Transverse colon (tissue), 4 donors: ENCODE results near the gene ATL3. TPM values are rescaled to one million over a fixed set of nuclear protein-coding genes. Genes with fewer than 3 reads are reported as not detected.
"Not testable (repeated sequence)": the region's sequence is repeated elsewhere in the genome, so short reads cannot be mapped to it uniquely, and the experiment has no call there.

Source experiments
- DNase-seq: peaks from one replicate; pipeline ENCODE4 v3.0.0-alpha.2; 2019
- H3K27ac ChIP-seq, 4 donors: fragments of 200-600 bp; sonication (generic); 2 replicates each; pipeline ENCODE4 v1.5.1; 2016 to 2018; ENCODE audit warnings: inconsistent platforms in 4 of 4
- H3K27me3 ChIP-seq: fragments of 200-600 bp; sonication (generic); 2 replicates; pipeline ENCODE4 v1.5.1; 2017; ENCODE audit warnings: inconsistent platforms
- H3K36me3 ChIP-seq, 4 donors: fragments of 200-600 bp; sonication (generic); 2 replicates each; pipeline ENCODE4 v1.5.1; 2017 to 2019; ENCODE audit warnings: inconsistent platforms in 4 of 4
- H3K4me1 ChIP-seq, 4 donors: fragments of 200-600 bp; sonication (generic); 2 replicates each; pipeline ENCODE4 v1.5.1; 2017 to 2020; ENCODE audit warnings: inconsistent platforms in 4 of 4
- H3K4me3 ChIP-seq, 4 donors: fragments of 200-600 bp; sonication (generic); 1 replicate in 1 of 4; 2 replicates in 3 of 4; pipeline versions ENCODE4 v1.5.1 to v1.6.1; 2017 to 2019; ENCODE audit warnings: inconsistent platforms in 4 of 4
- H3K9me3 ChIP-seq, 2 donors: fragments of 200-600 bp; sonication (generic); 2 replicates each; pipeline ENCODE4 v1.5.1; 2017 to 2019; ENCODE audit warnings: inconsistent platforms in 2 of 2
- EP300 ChIP-seq: sonication (generic); formaldehyde crosslinking; IDR thresholded peaks from one replicate; pipeline ENCODE4 v1.6.1; 2017; ENCODE audit warnings: antibody characterized with exemption, low read depth
- POLR2A ChIP-seq: fragments of 450-650 bp; IDR thresholded peaks from one replicate; pipeline ENCODE4 v1.6.1; 2016; ENCODE audit warnings: antibody characterized with exemption, mild to moderate bottlenecking, moderate library complexity
- POLR2AphosphoS5 ChIP-seq, 3 donors: sonication (generic); formaldehyde crosslinking; IDR thresholded peaks; one replicate each; pipeline ENCODE4 v1.6.1; 2016; ENCODE audit warnings: antibody characterized with exemption in 3 of 3
- WGBS, 2 donors: methylation state at CpG; one replicate each; pipeline ENCODE4 v1.1.5; 2018; ENCODE audit warnings: low coverage in 1 of 2; 5-methylcytosine and 5-hydroxymethylcytosine counted together
- in situ Hi-C, 4 donors: fragments of 200-750 bp; cut with MboI; loops; one replicate each; pipeline versions ENCODE4 v1.15.0 to v1.15.1; 2017; ENCODE audit warnings: low sequenced_read_pairs in 3 of 4, low pct_ligation_motif_present in 1 of 4, low pct_unique_long_range_greater_than_20kb in 1 of 4
- intact Hi-C: fragments of 100-400 bp; cut with DNase I; formaldehyde crosslinking; loops from one replicate; pipeline ENCODE4 v1.15.1; 2023; ENCODE audit warnings: low total_unique reads
- total RNA-seq, 4 donors: library from RNA; depleted of rRNA; stranded (reverse); fragments of >200 nt; gene quantifications; one replicate each; pipeline ENCODE4 v1.1.0, GENCODE V29; 2016
- TF ChIP-seq, protein P1 (sequence below), 5 experiments: fragments of 200-600 bp in 3 of 5; fragments of 450-650 bp in 2 of 5; sonication (generic) in 3 of 5; IDR thresholded peaks; 1 replicate in 2 of 5; 2 replicates in 3 of 5; pipeline ENCODE4 v1.5.1; 2016 to 2017; ENCODE audit warnings: antibody characterized with exemption in 5 of 5, inconsistent platforms in 3 of 5, mild to moderate bottlenecking in 2 of 5, moderate library complexity in 1 of 5

Gene ATL3
- total RNA-seq, 4 donors from 2014 or later: 18.7 to 60.8 (median 40.0) TPM

DNA sequence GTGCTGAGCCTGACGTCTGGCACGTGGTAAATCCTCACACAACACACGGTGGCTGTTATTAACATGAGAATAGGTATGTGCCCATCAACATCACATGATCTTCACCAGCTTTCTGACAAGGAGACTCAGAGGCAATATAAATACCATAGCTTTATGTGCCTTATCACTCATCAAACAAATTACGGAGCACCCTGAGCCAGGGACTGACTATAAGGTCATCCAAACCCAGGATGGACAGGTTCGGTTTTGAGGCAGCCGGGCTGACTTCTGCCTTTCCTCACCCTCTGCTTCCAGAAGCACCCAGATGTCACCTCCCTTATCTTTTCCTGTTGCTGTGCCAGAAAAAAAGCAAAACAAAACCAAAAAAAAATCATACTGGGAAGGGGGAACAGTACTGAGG, 51.2 kb downstream of the ATL3 start:
- Histone ChIP-seq H3K9me3 (no peaks in the 10 kb centered on the region), H3K36me3 (no peaks in the 10 kb centered on the region), H3K27ac (no peak overlapping the region), H3K4me1 (no peaks in the 10 kb centered on the region), H3K27me3 (no peaks in the 10 kb centered on the region), H3K4me3 (no peak overlapping the region)
- 33 to 44% methylated on average over 3 to 6 of the region's 6 CpGs for WGBS, 2 donors
- no peak for DNase-seq
- in situ Hi-C loops (no loop called here), intact Hi-C loops (no loop called here)
- TF ChIP-seq EP300 (no peak), POLR2AphosphoS5 (IDR thresholded peaks at IDR 0.05) (no peak), POLR2A (no peak)
- TF ChIP-seq, protein P1, sequence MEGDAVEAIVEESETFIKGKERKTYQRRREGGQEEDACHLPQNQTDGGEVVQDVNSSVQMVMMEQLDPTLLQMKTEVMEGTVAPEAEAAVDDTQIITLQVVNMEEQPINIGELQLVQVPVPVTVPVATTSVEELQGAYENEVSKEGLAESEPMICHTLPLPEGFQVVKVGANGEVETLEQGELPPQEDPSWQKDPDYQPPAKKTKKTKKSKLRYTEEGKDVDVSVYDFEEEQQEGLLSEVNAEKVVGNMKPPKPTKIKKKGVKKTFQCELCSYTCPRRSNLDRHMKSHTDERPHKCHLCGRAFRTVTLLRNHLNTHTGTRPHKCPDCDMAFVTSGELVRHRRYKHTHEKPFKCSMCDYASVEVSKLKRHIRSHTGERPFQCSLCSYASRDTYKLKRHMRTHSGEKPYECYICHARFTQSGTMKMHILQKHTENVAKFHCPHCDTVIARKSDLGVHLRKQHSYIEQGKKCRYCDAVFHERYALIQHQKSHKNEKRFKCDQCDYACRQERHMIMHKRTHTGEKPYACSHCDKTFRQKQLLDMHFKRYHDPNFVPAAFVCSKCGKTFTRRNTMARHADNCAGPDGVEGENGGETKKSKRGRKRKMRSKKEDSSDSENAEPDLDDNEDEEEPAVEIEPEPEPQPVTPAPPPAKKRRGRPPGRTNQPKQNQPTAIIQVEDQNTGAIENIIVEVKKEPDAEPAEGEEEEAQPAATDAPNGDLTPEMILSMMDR (IDR thresholded peaks at IDR 0.05): no peak

- DNase-seq, H3K36me3 ChIP-seq, intact Hi-C loops, H3K27me3 ChIP-seq, H3K27ac ChIP-seq, H3K9me3 ChIP-seq, H3K4me3 ChIP-seq, in situ Hi-C loops: not testable (repeated sequence)
- peaks cover 0 to 12% (median 7%) of the 10 kb centered on the region in 4 donors for H3K4me1 ChIP-seq
- 87 to 100% methylated on average over 2 to 5 of the region's 5 CpGs for WGBS, 2 donors
Observed at GRCh38 chr11:63617686-63618085, 53.5 kb downstream of the ATL3 start.

DNA sequence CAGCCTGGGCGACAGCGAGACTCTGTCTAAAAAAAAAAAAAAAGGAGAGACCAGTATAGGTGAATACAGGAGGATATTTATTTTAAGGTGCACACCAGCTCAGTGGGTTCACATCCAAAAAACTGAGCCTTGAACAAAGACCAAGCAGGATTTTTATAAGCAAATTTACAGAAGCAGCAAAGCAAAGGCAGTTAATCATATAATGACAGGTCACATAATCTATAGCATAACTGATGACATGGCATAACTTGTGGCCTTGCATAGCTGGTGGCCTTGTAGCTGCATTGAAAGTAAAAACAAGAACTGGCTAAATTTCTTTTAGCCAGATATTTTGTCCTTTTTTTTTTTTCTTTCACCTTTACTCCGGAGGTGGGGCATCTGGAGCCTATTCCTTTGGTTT, 54.2 kb downstream of the ATL3 start:
- Histone ChIP-seq H3K36me3 (no peaks in the 10 kb centered on the region), H3K27me3 (no peaks in the 10 kb centered on the region), H3K4me1 (peaks cover 0 to 12% (median 7%) of the 10 kb centered on the region in 4 donors), H3K9me3 (no peaks in the 10 kb centered on the region), H3K4me3 (no peak overlapping the region), H3K27ac (no peak overlapping the region)
- TF ChIP-seq POLR2AphosphoS5 (IDR thresholded peaks at IDR 0.05) (no peak), POLR2A (no peak), EP300 (no peak)
- TF ChIP-seq, protein P1 (IDR thresholded peaks at IDR 0.05): no peak
- WGBS, 2 donors: 60 to 83% methylated on average over 1 to 3 of the region's 3 CpGs
- DNase-seq: no peak
- intact Hi-C loops (no loop called here), in situ Hi-C loops (no loop called here)

DNA sequence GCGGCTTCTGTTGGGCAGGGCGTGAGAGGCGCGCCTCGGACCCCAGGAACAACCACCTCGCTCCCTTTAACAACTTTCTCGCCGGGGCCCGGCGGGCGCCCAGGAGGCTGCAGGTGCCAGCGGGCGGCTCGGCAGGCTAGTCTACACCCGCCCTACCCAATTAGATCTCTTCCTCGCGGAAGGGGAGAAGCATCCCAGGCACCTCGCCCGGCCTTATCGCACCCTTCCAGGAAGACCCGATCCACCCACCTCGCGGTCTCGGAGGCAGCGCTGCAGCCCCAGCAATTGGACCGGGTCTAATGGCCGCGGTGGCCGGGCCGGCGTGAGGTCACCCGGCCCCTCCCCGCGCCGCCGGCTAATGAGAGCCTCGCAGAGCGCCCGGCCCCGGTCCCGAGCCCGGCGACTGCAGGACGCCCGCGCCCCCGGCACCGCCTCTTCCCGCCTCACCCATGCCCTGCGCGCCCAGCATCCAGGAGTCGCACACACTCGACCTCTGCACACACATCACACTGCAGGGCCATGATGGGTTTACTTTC, 57.0 kb downstream of the ATL3 start, which contains the start of gene PLAAT3:
Gene PLAAT3 (minus strand): TSS at position 298 of the 536 bp plus-strand sequence. CDS start 419 bp downstream, outside the sequence.
- WGBS, 2 donors: 1% methylated on average over 27 of the region's 53 CpGs; no CpG with 5 or more reads in 1 of the 2 donors
- peak; percentile 56 to 78 (median 67) for TF ChIP-seq POLR2AphosphoS5 (IDR thresholded peaks at IDR 0.05)
- TF ChIP-seq POLR2A: peak; percentile 35
- no peak for TF ChIP-seq EP300
- TF ChIP-seq, protein P1 (IDR thresholded peaks at IDR 0.05): no peak
- H3K36me3 ChIP-seq: no peaks in the 10 kb centered on the region
- intact Hi-C loops: no loop called here
- no peaks in the 10 kb centered on the region for H3K9me3 ChIP-seq
- H3K4me1 ChIP-seq: peaks cover 11 to 39% (median 20%) of the 10 kb centered on the region in 4 donors
- peak within 1 kb of the TSS; percentile 66 to 86 (median 78) for H3K27ac ChIP-seq
- DNase-seq: peak; percentile 78
- H3K27me3 ChIP-seq: no peaks in the 10 kb centered on the region
- in situ Hi-C loops: no loop called here
- H3K4me3 ChIP-seq: peak within 1 kb of the TSS; percentile 55 to 87 (median 58)
